B cell (primary cell): ENCODE results near the gene FAM163A.

ENCODE experiments used
- EZH2 ChIP-seq: IDR thresholded peaks from 2 replicates; pipeline ENCODE4 v1.6.1; 2012; ENCODE audit warnings: borderline replicate concordance, low read depth, mild to moderate bottlenecking, moderate library complexity, low read length; ENCODE audit not compliant: insufficient read depth, poor library complexity, severe bottlenecking
- TF ChIP-seq, protein P1 (sequence below): fragments of 200-600 bp; IDR thresholded peaks from one replicate; pipeline ENCODE4 v1.8.0; 2022; ENCODE audit warnings: antibody characterized with exemption, mild to moderate bottlenecking

DNA sequence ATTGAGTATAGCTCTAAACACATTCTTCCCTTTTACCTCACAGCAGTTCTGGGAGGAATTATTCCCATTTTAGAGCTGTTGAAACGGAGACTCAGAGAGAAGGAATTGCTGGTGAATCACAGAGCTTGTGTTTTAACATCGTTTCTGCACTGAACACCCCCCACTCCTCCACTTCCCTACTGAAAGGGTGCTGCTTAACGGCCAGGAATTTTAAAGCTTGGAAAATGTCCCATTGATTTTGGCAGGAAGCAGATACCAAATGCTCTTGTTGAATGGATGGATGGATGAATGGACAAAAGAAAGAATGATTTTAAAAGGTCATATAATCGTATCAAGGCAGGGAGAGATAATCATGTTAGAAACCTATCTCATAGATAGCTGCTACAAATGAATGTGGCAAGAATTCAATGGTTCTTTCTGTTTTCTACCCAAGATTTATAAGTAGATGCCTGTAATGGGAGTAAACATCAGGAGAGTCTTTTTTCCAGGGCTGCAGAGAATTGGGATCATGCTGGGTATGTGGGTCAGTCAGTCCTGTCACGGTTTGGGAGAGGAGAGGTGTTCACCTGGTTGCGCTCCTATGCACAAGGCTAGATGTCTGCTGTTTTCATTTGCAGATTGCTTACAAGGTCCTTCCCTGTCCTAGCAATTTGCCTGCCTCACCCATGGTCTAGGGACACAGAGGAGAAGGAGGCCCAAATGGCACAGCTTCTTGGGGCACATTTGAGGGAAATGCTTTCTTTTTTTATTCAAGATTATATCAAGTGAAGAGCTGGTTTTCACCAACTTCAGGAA, 19.0 kb downstream of the FAM163A start:
- TF ChIP-seq, protein P1, sequence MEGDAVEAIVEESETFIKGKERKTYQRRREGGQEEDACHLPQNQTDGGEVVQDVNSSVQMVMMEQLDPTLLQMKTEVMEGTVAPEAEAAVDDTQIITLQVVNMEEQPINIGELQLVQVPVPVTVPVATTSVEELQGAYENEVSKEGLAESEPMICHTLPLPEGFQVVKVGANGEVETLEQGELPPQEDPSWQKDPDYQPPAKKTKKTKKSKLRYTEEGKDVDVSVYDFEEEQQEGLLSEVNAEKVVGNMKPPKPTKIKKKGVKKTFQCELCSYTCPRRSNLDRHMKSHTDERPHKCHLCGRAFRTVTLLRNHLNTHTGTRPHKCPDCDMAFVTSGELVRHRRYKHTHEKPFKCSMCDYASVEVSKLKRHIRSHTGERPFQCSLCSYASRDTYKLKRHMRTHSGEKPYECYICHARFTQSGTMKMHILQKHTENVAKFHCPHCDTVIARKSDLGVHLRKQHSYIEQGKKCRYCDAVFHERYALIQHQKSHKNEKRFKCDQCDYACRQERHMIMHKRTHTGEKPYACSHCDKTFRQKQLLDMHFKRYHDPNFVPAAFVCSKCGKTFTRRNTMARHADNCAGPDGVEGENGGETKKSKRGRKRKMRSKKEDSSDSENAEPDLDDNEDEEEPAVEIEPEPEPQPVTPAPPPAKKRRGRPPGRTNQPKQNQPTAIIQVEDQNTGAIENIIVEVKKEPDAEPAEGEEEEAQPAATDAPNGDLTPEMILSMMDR = no peak
- no peak for TF ChIP-seq EZH2
